GM10266 (cell line): ENCODE results near the gene OLFM3.

Experiments used
- DNase-seq: peaks from one replicate; pipeline ENCODE4 v3.0.0; 2012; ENCODE audit errors: extremely low spot score
- CTCF ChIP-seq: IDR thresholded peaks from 2 replicates; pipeline ENCODE4 v1.5.1; 2012; ENCODE audit warnings: mild to moderate bottlenecking, low read depth; ENCODE audit not compliant: control insufficient read depth, insufficient read depth; ENCODE audit errors: missing control alignments

OLFM3 gene

GRCh38 chr1:101859941-101860340 is 136.8 kb downstream of the OLFM3 start:
- no peak for DNase-seq

GRCh38 chr1:101854271-101854670 is 142.5 kb downstream of the OLFM3 start:
- TF ChIP-seq CTCF, result no peak

More at GRCh38 chr1:101859941-101860340, 136.8 kb downstream of the OLFM3 start:
- TF ChIP-seq CTCF, result no peak

GRCh38 chr1:101852936-101853335 is 143.8 kb downstream of the OLFM3 start:
- TF ChIP-seq CTCF, result no peak
- no peak for DNase-seq

More at GRCh38 chr1:101854271-101854670, 142.5 kb downstream of the OLFM3 start:
- DNase-seq, result no peak

GRCh38 chr1:101849356-101849755 is 147.4 kb downstream of the OLFM3 start:
- TF ChIP-seq CTCF, result no peak
- no peak for DNase-seq

GRCh38 chr1:101847626-101848025 is 149.1 kb downstream of the OLFM3 start:
- no peak for TF ChIP-seq CTCF
- DNase-seq, result no peak

GRCh38 chr1:101846820-101847219 is 149.9 kb downstream of the OLFM3 start:
- DNase-seq, result no peak
- TF ChIP-seq CTCF, result no peak

GRCh38 chr1:101843160-101843559 is 153.6 kb downstream of the OLFM3 start:
- TF ChIP-seq CTCF, result no peak
- no peak for DNase-seq
